ENCODE measurements around the gene MUTYH.

The MUTYH gene

DNA sequence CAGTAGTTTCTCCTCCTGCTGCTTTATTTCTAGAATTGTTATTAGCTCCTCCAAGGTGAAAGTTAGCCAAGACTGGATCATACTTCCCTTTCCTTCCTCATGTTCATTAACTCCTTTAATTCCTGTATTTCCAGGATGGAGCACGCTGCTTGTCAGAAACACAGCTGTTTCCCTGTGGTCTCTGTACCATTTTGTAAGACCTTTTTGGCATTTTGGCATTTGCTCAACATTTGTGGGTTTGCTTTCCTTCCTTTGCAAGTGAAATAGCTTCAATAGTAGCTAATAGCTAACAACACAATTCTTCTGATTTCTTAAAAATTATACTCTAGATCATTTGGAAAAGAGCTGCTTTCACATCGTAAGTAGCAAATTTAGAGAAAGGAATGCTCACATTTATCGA lies 57.9 kb downstream of the MUTYH start:
- Histone ChIP-seq H3K9me3 (ENCODE audit: control insufficient read depth, low read length) (no peaks in the 10 kb centered on the region), H3K4me3 (ENCODE audit: low read length) (no peak overlapping the region), H3K9ac (ENCODE audit: low read length) (no peak overlapping the region), H3K4me1 (ENCODE audit: control insufficient read depth, insufficient read depth, low read length) (no peaks in the 10 kb centered on the region), H3K36me3 (ENCODE audit: control insufficient read depth, insufficient read depth, low read length) (no peaks in the 10 kb centered on the region), H3K27me3 (ENCODE audit: control insufficient read depth, insufficient read depth, low read length) (no peaks in the 10 kb centered on the region)
